GM12892 (cell line): ENCODE data around the gene SLC2A3.

Experiments
- POLR2AphosphoS5 ChIP-seq: IDR thresholded peaks from 2 replicates; pipeline ENCODE4 v1.6.1; 2011; ENCODE audit warnings: low read depth, low read length, control low read depth
- TAF1 ChIP-seq: IDR thresholded peaks from 2 replicates; pipeline ENCODE4 v1.6.1; 2011; ENCODE audit warnings: low read depth, mild to moderate bottlenecking, control low read depth, low read length, borderline replicate concordance

DNA sequence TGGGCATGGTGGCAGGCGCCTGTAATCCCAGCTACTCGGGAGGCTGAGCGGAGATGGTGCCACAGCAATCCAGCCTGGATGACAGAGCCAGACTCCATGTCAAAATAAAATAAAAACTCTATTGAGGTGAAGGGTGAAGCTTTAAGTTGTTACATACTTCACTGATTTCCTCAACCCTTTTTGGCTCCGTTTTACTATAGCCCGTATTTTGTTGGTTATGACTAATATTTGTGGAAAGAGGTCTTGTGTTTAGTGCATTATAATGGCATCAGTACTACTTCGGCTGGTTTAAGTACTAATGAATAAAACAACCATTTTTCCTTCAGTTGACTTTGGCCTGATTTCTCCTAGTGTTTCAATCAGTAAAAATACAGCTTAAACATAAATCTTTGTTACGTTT is 36.2 kb downstream of the SLC2A3 start:
- TF ChIP-seq POLR2AphosphoS5 (no peak), TAF1 (no peak)
